ENCODE results near the gene FOXB2. TPM values are rescaled to one million over a fixed set of nuclear protein-coding genes. Genes with fewer than 3 reads are reported as not detected.
"Not testable (repeated sequence)": the region's sequence is repeated elsewhere in the genome, so short reads cannot be mapped to it uniquely, and the experiment has no call there.

Gene FOXB2
- total RNA-seq, 2 donors from 2014 or later = not detected

DNA sequence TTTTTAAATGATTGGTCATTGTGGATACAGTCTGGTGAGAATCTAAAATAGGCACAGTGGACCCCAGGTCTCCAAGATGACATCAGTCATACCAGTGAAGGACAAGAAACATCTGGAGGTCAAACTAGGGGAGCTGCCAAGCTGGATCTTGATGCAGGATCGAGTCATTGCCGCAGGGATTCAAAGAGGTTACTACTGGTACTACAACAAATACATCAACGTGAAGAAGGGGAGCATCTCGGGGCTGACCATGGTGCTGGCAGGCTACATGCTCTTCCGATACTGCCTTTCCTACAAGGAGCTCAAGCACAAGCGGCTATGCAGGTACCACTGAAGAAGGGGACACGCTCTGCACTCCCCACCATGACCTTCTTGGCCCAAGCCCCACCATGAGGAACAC lies 20.9 kb downstream of the FOXB2 start:
- H3K9me3 ChIP-seq = no peaks in the 10 kb centered on the region
- DNase-seq (no peak), ATAC-seq (no peak)
- TF ChIP-seq POLR2A (IDR thresholded peaks at IDR 0.05) (no peak), CTCF (IDR thresholded peaks at IDR 0.05) (no peak)
- WGBS, 2 donors = 67 to 87% methylated on average over 7 of the region's 7 CpGs
- no peaks in the 10 kb centered on the region for H3K27me3 ChIP-seq
- H3K4me1 ChIP-seq = no peaks in the 10 kb centered on the region
- no peak overlapping the region for H3K4me3 ChIP-seq
- no peaks in the 10 kb centered on the region for H3K36me3 ChIP-seq (replicated peaks in 1 of 2; ENCODE audit: insufficient read depth in 1 of 2, low read depth in 2 of 2)
- intact Hi-C loops (cut with DNase I) = no loop called here
- H3K27ac ChIP-seq = no peak overlapping the region

DNA sequence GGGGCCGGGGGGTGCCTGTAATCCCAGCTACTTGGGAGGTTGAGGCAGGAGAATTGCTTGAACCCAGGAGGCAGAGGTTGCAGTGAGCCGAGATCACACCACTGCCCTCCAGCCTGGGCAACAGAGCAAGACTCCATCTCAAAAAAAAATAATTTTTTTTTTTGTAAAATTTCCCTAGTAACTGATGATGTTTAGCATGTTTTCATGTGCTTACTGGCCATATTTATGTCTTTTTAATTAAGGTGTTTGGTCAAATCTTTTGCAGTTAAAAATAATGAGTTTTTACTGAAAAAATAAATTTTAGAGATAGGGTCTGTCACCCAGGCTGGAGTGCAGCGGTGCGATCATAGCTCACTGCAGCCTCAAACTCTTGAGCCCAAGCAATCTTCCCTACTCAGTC lies 24.3 kb downstream of the FOXB2 start:
- DNase-seq; H3K27ac ChIP-seq; intact Hi-C loops (cut with DNase I); ATAC-seq; H3K9me3 ChIP-seq; H3K4me3 ChIP-seq; H3K4me1 ChIP-seq; H3K27me3 ChIP-seq; H3K36me3 ChIP-seq (replicated peaks in 1 of 2; ENCODE audit: insufficient read depth in 1 of 2, low read depth in 2 of 2): not testable (repeated sequence)
- 81 to 86% methylated on average over 4 of the region's 4 CpGs for WGBS, 2 donors

GRCh38 chr9:77060681-77061080 lies 41.2 kb downstream of the FOXB2 start:
- H3K4me1 ChIP-seq; H3K9me3 ChIP-seq; H3K36me3 ChIP-seq (replicated peaks in 1 of 2; ENCODE audit: insufficient read depth in 1 of 2, low read depth in 2 of 2); intact Hi-C loops (cut with DNase I); H3K27me3 ChIP-seq; DNase-seq; H3K4me3 ChIP-seq; H3K27ac ChIP-seq; ATAC-seq: not testable (repeated sequence)
- 58 to 97% methylated on average over 4 to 15 of the region's 31 CpGs for WGBS, 2 donors

DNA sequence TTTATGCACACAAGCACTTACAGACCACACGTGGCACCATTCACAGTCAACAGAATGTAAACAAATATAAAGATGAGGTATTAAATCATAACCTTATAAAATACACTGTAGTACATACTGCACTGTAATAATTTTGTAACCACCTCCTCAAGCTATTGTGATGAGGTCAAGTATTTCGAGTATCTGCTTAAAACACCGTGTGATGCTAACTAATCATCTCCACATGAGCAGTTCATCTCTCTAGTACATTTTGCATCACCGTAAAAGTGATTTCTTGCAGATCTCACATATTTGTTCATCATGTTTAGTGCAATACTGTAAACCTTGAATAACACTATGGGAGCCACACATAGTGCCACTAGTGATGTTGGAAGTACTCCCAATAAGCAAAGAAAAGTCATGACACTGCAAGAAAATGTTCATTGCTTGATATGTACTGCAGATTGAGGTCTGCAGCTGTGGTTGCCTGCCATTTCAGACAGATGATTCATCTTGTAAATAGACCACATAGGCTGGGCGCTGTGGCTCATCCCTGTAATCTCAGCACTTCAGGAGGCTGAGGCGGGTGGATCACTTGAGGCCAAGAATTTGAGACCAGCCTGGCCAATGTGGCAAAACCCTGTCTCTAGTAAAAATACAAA lies 44.3 kb downstream of the FOXB2 start:
- TF ChIP-seq CTCF (IDR thresholded peaks at IDR 0.05) (no peak), POLR2A (IDR thresholded peaks at IDR 0.05) (no peak)
- 56 to 71% methylated on average over 6 of the region's 6 CpGs for WGBS, 2 donors
- Histone ChIP-seq H3K36me3 (replicated peaks in 1 of 2; ENCODE audit: insufficient read depth in 1 of 2, low read depth in 2 of 2) (no peaks in the 10 kb centered on the region), H3K27ac (no peak overlapping the region), H3K9me3 (no peaks in the 10 kb centered on the region), H3K27me3 (no peaks in the 10 kb centered on the region), H3K4me1 (no peaks in the 10 kb centered on the region), H3K4me3 (no peak overlapping the region)
- DNase-seq = no peak
- ATAC-seq = no peak
- intact Hi-C loops (cut with DNase I) = no loop called here

GRCh38 chr9:77066388-77066787 lies 46.9 kb downstream of the FOXB2 start:
- intact Hi-C loops (cut with DNase I) = no loop called here
- WGBS, 2 donors = 3 to 33% methylated on average over 1 of the region's 1 CpG
- DNase-seq (no peak), ATAC-seq (no peak)
- Histone ChIP-seq H3K27me3 (no peaks in the 10 kb centered on the region), H3K36me3 (replicated peaks in 1 of 2; ENCODE audit: insufficient read depth in 1 of 2, low read depth in 2 of 2) (no peaks in the 10 kb centered on the region), H3K9me3 (no peaks in the 10 kb centered on the region), H3K4me1 (no peaks in the 10 kb centered on the region), H3K27ac (no peak overlapping the region), H3K4me3 (no peak overlapping the region)
- TF ChIP-seq CTCF (IDR thresholded peaks at IDR 0.05) (no peak), POLR2A (IDR thresholded peaks at IDR 0.05) (no peak)

Small RNAs within 50 kb of the gene (small RNA-seq; reads per million reads assigned to genes)
- not detected for gene ATP5MFP3

Other genes starting within 250 kb of the FOXB2 start
- 10 to 100 TPM in 1 of 2 donors, 1 to 10 TPM in 1; 3.9 to 15.2 TPM for gene PRUNE2, start 113.5 kb upstream of the FOXB2 start, total RNA-seq
- 10 to 100 TPM; 42.5 to 54.4 TPM for gene VPS13A, start 157.9 kb downstream of the FOXB2 start, total RNA-seq

Data from body of pancreas (tissue), 4 donors.